HG03108 (cell line): ENCODE data around the gene ZXDC.

ENCODE experiments used
- ATAC-seq: cut with Tn5 transposase; IDR thresholded peaks from one replicate; pipeline ENCODE4 v1.9.1; 2021; ENCODE audit warnings: moderate library complexity; ENCODE audit not compliant: unreplicated experiment

ZXDC gene

GRCh38 chr3:126474498-126475412 lies 936 bp downstream of the ZXDC start:
- peak; percentile 14 for ATAC-seq

- no peak for ATAC-seq
Measured at GRCh38 chr3:126473292-126474168, 2.2 kb downstream of the ZXDC start.

GRCh38 chr3:126472277-126473006 lies 3.2 kb downstream of the ZXDC start:
- ATAC-seq, result no peak

- no peak for ATAC-seq
Measured at GRCh38 chr3:126469479-126469878, 6.2 kb downstream of the ZXDC start.

GRCh38 chr3:126468028-126468891 lies 7.4 kb downstream of the ZXDC start:
- no peak for ATAC-seq

GRCh38 chr3:126467611-126467955 lies 8.1 kb downstream of the ZXDC start:
- ATAC-seq, result no peak

GRCh38 chr3:126466886-126467610 lies 8.6 kb downstream of the ZXDC start:
- ATAC-seq, result no peak

- ATAC-seq, result no peak
Measured at GRCh38 chr3:126465928-126466544, 9.7 kb downstream of the ZXDC start.

- no peak for ATAC-seq
Measured at GRCh38 chr3:126464997-126465396, 10.7 kb downstream of the ZXDC start.

GRCh38 chr3:126464494-126464893 lies 11.2 kb downstream of the ZXDC start:
- ATAC-seq, result no peak

- ATAC-seq, result no peak
Measured at GRCh38 chr3:126464093-126464492, 11.6 kb downstream of the ZXDC start.

GRCh38 chr3:126463521-126463920 lies 12.2 kb downstream of the ZXDC start:
- no peak for ATAC-seq

GRCh38 chr3:126461450-126462070 lies 14.1 kb downstream of the ZXDC start:
- no peak for ATAC-seq

- no peak for ATAC-seq
Measured at GRCh38 chr3:126460381-126460780, 15.3 kb downstream of the ZXDC start.

- ATAC-seq, result no peak
Measured at GRCh38 chr3:126459763-126460127, 15.9 kb downstream of the ZXDC start.

GRCh38 chr3:126459111-126459762 lies 16.5 kb downstream of the ZXDC start:
- no peak for ATAC-seq

- no peak for ATAC-seq
Measured at GRCh38 chr3:126456766-126457388, 18.8 kb downstream of the ZXDC start.

- ATAC-seq, result no peak
Measured at GRCh38 chr3:126456211-126456610, 19.5 kb downstream of the ZXDC start.
